AG04450 (cell line): ENCODE results near the gene HOXC10. TPM values are rescaled to one million over a fixed set of nuclear protein-coding genes. Genes with fewer than 3 reads are reported as not detected.

Experiments
- CTCF ChIA-PET: fragments of 300-600, 350-600 bp; formaldehyde crosslinking; extraction: SDS; loops from one replicate; lab custom pipeline; 2022; ENCODE audit warnings: antibody characterized with exemption, inconsistent platforms; lab: Charles Lee
- POLR2A ChIA-PET: fragments of 350-600 bp; formaldehyde crosslinking; extraction: SDS; loops from one replicate; lab custom pipeline; 2021; ENCODE audit warnings: antibody characterized with exemption, inconsistent platforms; lab: Yijun Ruan, JAX
- DNase-seq: peaks from one replicate; pipeline ENCODE4 v3.0.0-alpha.2; 2011; ENCODE audit warnings: low read depth, low spot score
- H3K27ac ChIP-seq: one replicate; pipeline ENCODE4 v1.5.1; 2012; ENCODE audit warnings: low read depth, low read length, control low read depth
- H3K27me3 ChIP-seq: one replicate; pipeline ENCODE4 v1.6.0; 2012; ENCODE audit warnings: low read length; ENCODE audit not compliant: control insufficient read depth, insufficient read depth
- H3K4me3 ChIP-seq: 2 replicates; pipeline ENCODE4 v1.5.1; 2011; ENCODE audit warnings: mild to moderate bottlenecking, low read depth, low read length, control low read depth
- H3K9me3 ChIP-seq: 2 replicates; pipeline ENCODE4 v1.5.1; 2012; ENCODE audit warnings: low read length; ENCODE audit not compliant: control insufficient read depth, insufficient read depth
- CTCF ChIP-seq: IDR thresholded peaks from 2 replicates; pipeline ENCODE4 v1.5.1; 2011; ENCODE audit warnings: low read depth, low read length, control low read depth, inconsistent platforms
- polyA plus RNA-seq: library from polyadenylated mRNA; depleted of rRNA; stranded (reverse); fragments of >200 nt; gene quantifications from 2 replicates; pipeline ENCODE4 v1.2.3, GENCODE V29; 2011

HOXC10 gene
- polyA plus RNA-seq, 1 experiment: not detected

- POLR2A ChIA-PET: no interaction called here
- peaks cover 96% of the 10 kb centered on the region for H3K27me3 ChIP-seq
These were observed 18.7 kb downstream of the HOXC10 start for GRCh38 chr12:54003625-54004024.

GRCh38 chr12:54004063-54004840 is 19.3 kb downstream of the HOXC10 start:
- Histone ChIP-seq H3K27ac (no peak overlapping the region), H3K27me3 (peaks cover 93% of the 10 kb centered on the region), H3K9me3 (peaks cover 7% of the 10 kb centered on the region; the same call in 1 of the 2 replicates), H3K4me3 (no peak overlapping the region)
- 0 out of 2 replicates have a peak, but pooled peaks have one; percentile 15 for TF ChIP-seq CTCF
- POLR2A ChIA-PET: no interaction called here
- DNase-seq: no peak
- CTCF ChIA-PET: interaction anchor here (0.8 to 7.8 kb wide), 5 partner anchors 9 to 235 kb away, joined by 3 to 163 read pairs (median 4); no protein-coding TSS in a partner anchor

More at GRCh38 chr12:54003625-54004024, 18.7 kb downstream of the HOXC10 start:
- DNase-seq: no peak
- no peak for TF ChIP-seq CTCF
- H3K4me3 ChIP-seq: no peak overlapping the region
- H3K27ac ChIP-seq: no peak overlapping the region
- CTCF ChIA-PET: interaction anchor here (0.7 to 7.8 kb wide), 4 partner anchors 196 to 239 kb away, joined by 3 to 163 read pairs (median 56); no protein-coding TSS in a partner anchor
- peaks cover 5% of the 10 kb centered on the region; the same call in 1 of the 2 replicates for H3K9me3 ChIP-seq

- no peak overlapping the region for H3K27ac ChIP-seq
- CTCF ChIA-PET: interaction anchor here (0.6 to 7.8 kb wide), 12 partner anchors 10 to 320 kb away, joined by 3 to 163 read pairs (median 6); partner anchors contain the start of gene COPZ1
- POLR2A ChIA-PET: no interaction called here
These were observed 20.0 kb downstream of the HOXC10 start for GRCh38 chr12:54004841-54005530.

GRCh38 chr12:54005531-54005852 is 20.5 kb downstream of the HOXC10 start:
- ChIA-PET CTCF (interaction anchor here (0.6 to 7.8 kb wide), 18 partner anchors 8 to 428 kb away, joined by 3 to 163 read pairs (median 6); partner anchors contain the start of genes COPZ1 and SMUG1), POLR2A (interaction anchor here (0.7 kb wide), 1 partner anchor 196 kb away, joined by 3 read pairs; no protein-coding TSS in a partner anchor)
- no peak overlapping the region for H3K27ac ChIP-seq
- H3K4me3 ChIP-seq: no peak overlapping the region
- H3K9me3 ChIP-seq: peaks cover 3% of the 10 kb centered on the region; the same call in 1 of the 2 replicates
- peaks cover 95% of the 10 kb centered on the region for H3K27me3 ChIP-seq
- no peak for DNase-seq
- TF ChIP-seq CTCF: no peak

More at GRCh38 chr12:54004841-54005530, 20.0 kb downstream of the HOXC10 start:
- Histone ChIP-seq H3K27me3 (peaks cover 93% of the 10 kb centered on the region), H3K9me3 (peaks cover 3% of the 10 kb centered on the region; the same call in 1 of the 2 replicates), H3K4me3 (no peak overlapping the region)
- no peak for DNase-seq
- TF ChIP-seq CTCF: no peak
